Common myeloid progenitor, CD34-positive (primary cell): ENCODE results near the gene TCAP.

ENCODE experiments used
- CTCF ChIA-PET: fragments of 350-600 bp; sonication (Branson Sonifier 250); formaldehyde crosslinking; loops from one replicate; lab custom pipeline; 2021; ENCODE audit warnings: antibody characterized with exemption; lab: Charles Lee
- POLR2A ChIA-PET: fragments of 350-600 bp; sonication (Branson Sonifier 250); formaldehyde crosslinking; loops from one replicate; lab custom pipeline; 2021; ENCODE audit warnings: antibody characterized with exemption; lab: Charles Lee
- DNase-seq, 3 donors: peaks; one replicate each; pipeline versions ENCODE4 v3.0.0 to v3.0.0-alpha.2; 2013
- H3K27ac ChIP-seq, 2 experiments: 1 replicate in 1 of 2; 2 replicates in 1 of 2; pipeline ENCODE4 v1.7.0; 2013; ENCODE audit warnings: inconsistent platforms in 2 of 2, low read length in 2 of 2, mild to moderate bottlenecking in 2 of 2, low read depth in 1 of 2, moderate library complexity in 1 of 2; ENCODE audit not compliant: severe bottlenecking in 2 of 2, insufficient read depth in 1 of 2, poor library complexity in 1 of 2
- H3K27me3 ChIP-seq, 5 experiments: replicated peaks in 2 of 5; 1 replicate in 3 of 5; 2 replicates in 2 of 5; pipeline versions ENCODE4 v1.6.1 to v1.7.0; 2013; ENCODE audit warnings: low read length in 4 of 5, mild to moderate bottlenecking in 2 of 5, moderate library complexity in 2 of 5, inconsistent platforms in 1 of 5; ENCODE audit not compliant: insufficient read depth in 5 of 5, control insufficient read depth in 4 of 5
- H3K36me3 ChIP-seq, 4 experiments: 1 replicate in 2 of 4; 2 replicates in 2 of 4; pipeline versions ENCODE4 v1.6.1 to v1.7.0; 2013; ENCODE audit warnings: low read length in 3 of 4, control low read depth in 1 of 4, mild to moderate bottlenecking in 1 of 4; ENCODE audit not compliant: control insufficient read depth in 4 of 4, insufficient read depth in 4 of 4
- H3K4me1 ChIP-seq, 4 experiments: 1 replicate in 3 of 4; 2 replicates in 1 of 4; pipeline versions ENCODE4 v1.6.1 to v1.7.1; 2013; ENCODE audit warnings: low read length in 3 of 4, mild to moderate bottlenecking in 3 of 4, control low read depth in 1 of 4, inconsistent platforms in 1 of 4, moderate library complexity in 1 of 4; ENCODE audit not compliant: control insufficient read depth in 4 of 4, insufficient read depth in 4 of 4; ENCODE audit errors: control extremely low read depth in 1 of 4
- H3K4me3 ChIP-seq, 7 experiments: 1 replicate in 4 of 7; 2 replicates in 3 of 7; pipeline versions ENCODE4 v1.5.1 to v1.7.0; 2013; ENCODE audit warnings: mild to moderate bottlenecking in 7 of 7, low read length in 6 of 7, moderate library complexity in 6 of 7, inconsistent platforms in 2 of 7, low read depth in 2 of 7, control low read depth in 1 of 7; ENCODE audit not compliant: insufficient read depth in 4 of 7, control insufficient read depth in 1 of 7; ENCODE audit errors: extremely low read depth in 1 of 7
- H3K9me3 ChIP-seq, 5 experiments: 1 replicate in 4 of 5; 2 replicates in 1 of 5; pipeline versions ENCODE4 v1.6.1 to v1.7.1; 2013; ENCODE audit warnings: low read length in 4 of 5, mild to moderate bottlenecking in 2 of 5, inconsistent platforms in 1 of 5, low read depth in 1 of 5, moderate library complexity in 1 of 5; ENCODE audit not compliant: control insufficient read depth in 4 of 5, insufficient read depth in 2 of 5; ENCODE audit errors: control extremely low read depth in 1 of 5
- WGBS: methylation state at CpG from one replicate; pipeline ENCODE4 v1.1.5; 2013; ENCODE audit not compliant: insufficient coverage; 5-methylcytosine and 5-hydroxymethylcytosine counted together

The TCAP gene

GRCh38 chr17:39625198-39625785 lies 39.9 kb upstream of the TCAP start:
- ChIA-PET POLR2A (interaction anchor here (0.6 kb wide), 1 partner anchor 12 kb away, joined by 3 read pairs; no protein-coding TSS in a partner anchor), CTCF (interaction anchor here (0.8 to 20.3 kb wide), 9 partner anchors 7 to 106 kb away, joined by 3 to 445 read pairs (median 3); partner anchors contain the start of genes PNMT, STARD3 and TCAP)
- Histone ChIP-seq H3K27me3 (peaks cover 0 to 53% (median 27%) of the 10 kb centered on the region in 5 experiments), H3K9me3 (no peaks in the 10 kb centered on the region), H3K27ac (no peak overlapping the region), H3K4me1 (peaks cover 0 to 19% (median 14%) of the 10 kb centered on the region in 4 experiments), H3K36me3 (no peaks in the 10 kb centered on the region), H3K4me3 (no peak overlapping the region)
- WGBS, result 91% methylated on average over 4 of the region's 5 CpGs
- DNase-seq, result no peak

- WGBS, result 21% methylated on average over 21 of the region's 29 CpGs
- Histone ChIP-seq H3K27me3 (peaks cover 0 to 53% (median 22%) of the 10 kb centered on the region in 5 experiments), H3K36me3 (no peaks in the 10 kb centered on the region), H3K4me3 (peak within 1 kb of the TSS in 5 of 7 experiments; percentile 13 to 56 (median 23)), H3K4me1 (peaks cover 0 to 24% (median 19%) of the 10 kb centered on the region in 4 experiments), H3K27ac (no peak within 1 kb of the TSS), H3K9me3 (no peaks in the 10 kb centered on the region)
- CTCF ChIA-PET, result interaction anchor here (0.8 to 20.3 kb wide), 9 partner anchors 6 to 105 kb away, joined by 3 to 445 read pairs (median 3); partner anchors contain the start of genes PNMT, STARD3 and TCAP
- no peak for DNase-seq
- POLR2A ChIA-PET, result no interaction called here
Observed at GRCh38 chr17:39626171-39627046, 38.7 kb upstream of the TCAP start, which contains the start of gene PPP1R1B. Gene PPP1R1B (plus strand): TSS chr17:39626952. CDS start chr17:39627393, 441 bp downstream.

GRCh38 chr17:39627047-39627711 lies 38.0 kb upstream of the TCAP start:
- ChIA-PET CTCF (interaction anchor here (1.1 to 20.3 kb wide), 4 partner anchors 14 to 43 kb away, joined by 3 to 445 read pairs (median 72); partner anchors contain the start of genes PNMT and TCAP), POLR2A (no interaction called here)
- Histone ChIP-seq H3K4me3 (peak overlapping the region in 5 of 7 experiments; percentile 13 to 56 (median 23)), H3K36me3 (no peaks in the 10 kb centered on the region), H3K27ac (no peak overlapping the region), H3K4me1 (peaks cover 0 to 29% (median 24%) of the 10 kb centered on the region in 4 experiments), H3K27me3 (peaks cover 0 to 53% (median 22%) of the 10 kb centered on the region in 5 experiments), H3K9me3 (no peaks in the 10 kb centered on the region)
- no peak for DNase-seq
- WGBS, result 4% methylated on average over 45 of the region's 72 CpGs

- Histone ChIP-seq H3K4me3 (peak overlapping the region in 1 of 7 experiments; percentile 32), H3K27me3 (peaks cover 0 to 53% (median 22%) of the 10 kb centered on the region in 5 experiments), H3K9me3 (no peaks in the 10 kb centered on the region), H3K36me3 (no peaks in the 10 kb centered on the region), H3K27ac (no peak overlapping the region), H3K4me1 (peaks cover 0 to 32% (median 28%) of the 10 kb centered on the region in 4 experiments)
- 90% methylated on average over 15 of the region's 16 CpGs for WGBS
- DNase-seq, result no peak
- CTCF ChIA-PET, result interaction anchor here (0.7 to 20.3 kb wide), 7 partner anchors 13 to 81 kb away, joined by 3 to 445 read pairs (median 4); partner anchors contain the start of genes PNMT and TCAP
- POLR2A ChIA-PET, result no interaction called here
Observed at GRCh38 chr17:39627712-39628516, 37.2 kb upstream of the TCAP start.

GRCh38 chr17:39628655-39629493 lies 36.3 kb upstream of the TCAP start:
- POLR2A ChIA-PET, result no interaction called here
- H3K27ac ChIP-seq, result no peak overlapping the region
- H3K9me3 ChIP-seq, result no peaks in the 10 kb centered on the region
- peaks cover 0 to 30% (median 27%) of the 10 kb centered on the region in 4 experiments for H3K4me1 ChIP-seq
- WGBS, result 79% methylated on average over 6 of the region's 10 CpGs
- peaks cover 0 to 53% (median 22%) of the 10 kb centered on the region in 5 experiments for H3K27me3 ChIP-seq
- no peak overlapping the region for H3K4me3 ChIP-seq
- DNase-seq, result no peak
- CTCF ChIA-PET, result interaction anchor here (0.7 to 20.3 kb wide), 7 partner anchors 15 to 82 kb away, joined by 3 to 445 read pairs (median 4); partner anchors contain the start of genes PNMT and TCAP
- H3K36me3 ChIP-seq, result no peaks in the 10 kb centered on the region
